ENCODE results near the gene TMCO2.
"Not testable (repeated sequence)": the region's sequence is repeated elsewhere in the genome, so short reads cannot be mapped to it uniquely, and the experiment has no call there.

The TMCO2 gene

DNA sequence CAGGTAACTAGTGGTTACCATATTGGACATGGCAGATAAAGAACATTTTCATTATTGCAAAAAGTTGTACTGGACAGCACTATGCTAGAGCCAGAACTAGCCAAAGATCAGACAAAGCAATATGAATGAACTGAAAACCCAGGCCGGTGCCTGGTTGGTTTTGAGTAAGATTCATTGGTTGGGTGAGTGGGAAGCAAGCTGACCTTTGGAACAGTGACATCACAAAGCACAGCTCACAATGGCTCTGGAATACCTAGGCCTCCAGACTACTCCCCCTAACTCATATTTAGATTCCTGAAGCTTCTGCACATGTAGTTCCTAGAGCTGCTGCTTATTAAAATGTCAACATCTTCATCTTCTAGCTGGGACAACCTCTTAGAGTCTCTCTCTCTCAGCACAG lies at the start of gene TMCO2:
TSS of gene TMCO2 (plus strand) at position 283 of the 400 bp plus-strand sequence. CDS start at position 340, 57 bp downstream.
- Histone ChIP-seq H3K4me3 (ENCODE audit: low read length in 2 of 2) (no peak within 1 kb of the TSS), H3K4me1 (ENCODE audit: control insufficient read depth, insufficient read depth, low read length) (no peaks in the 10 kb centered on the region), H3K9me3 (ENCODE audit: control insufficient read depth in 2 of 2, low read length in 2 of 2) (no peaks in the 10 kb centered on the region), H3K27me3 (ENCODE audit: control insufficient read depth in 1 of 2, insufficient read depth in 2 of 2, low read length in 2 of 2) (no peaks in the 10 kb centered on the region), H3K36me3 (ENCODE audit: control insufficient read depth in 2 of 2, insufficient read depth in 2 of 2, low read length in 2 of 2) (no peaks in the 10 kb centered on the region), H3K9ac (ENCODE audit: low read length in 2 of 2) (no peak within 1 kb of the TSS), H3K27ac (ENCODE audit: low read length) (no peak within 1 kb of the TSS)

DNA sequence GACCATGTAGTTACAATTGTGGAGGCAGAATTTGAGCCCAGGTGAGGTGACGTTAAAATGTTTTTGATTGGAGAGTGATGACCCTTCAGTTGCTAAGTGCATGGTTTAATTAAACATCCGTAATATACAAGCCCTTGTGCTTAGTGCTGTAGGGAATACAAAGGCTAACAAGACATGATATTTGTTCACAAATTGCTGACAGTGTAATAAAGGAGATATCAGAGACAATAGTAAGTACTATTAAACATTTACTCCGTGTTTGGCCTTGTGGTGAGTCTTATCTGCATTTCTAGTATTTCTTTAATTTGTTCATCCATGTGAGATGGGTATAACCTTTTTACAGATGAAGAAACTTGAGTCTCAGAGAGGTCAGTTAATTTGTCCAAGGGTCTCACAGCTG lies 48.6 kb upstream of the TMCO2 start:
- peaks cover 7 to 20% of the 10 kb centered on the region in 2 donors for H3K36me3 ChIP-seq (ENCODE audit: control insufficient read depth in 2 of 2, insufficient read depth in 2 of 2, low read length in 2 of 2)
- H3K27ac ChIP-seq (ENCODE audit: low read length) = no peak overlapping the region
- H3K9ac ChIP-seq (ENCODE audit: low read length in 2 of 2) = no peak overlapping the region
- no peaks in the 10 kb centered on the region for H3K9me3 ChIP-seq (ENCODE audit: control insufficient read depth in 2 of 2, low read length in 2 of 2)
- no peak overlapping the region for H3K4me3 ChIP-seq (ENCODE audit: low read length in 2 of 2)
- H3K27me3 ChIP-seq (ENCODE audit: control insufficient read depth in 1 of 2, insufficient read depth in 2 of 2, low read length in 2 of 2) = no peaks in the 10 kb centered on the region
- H3K4me1 ChIP-seq (ENCODE audit: control insufficient read depth, insufficient read depth, low read length) = no peaks in the 10 kb centered on the region

DNA sequence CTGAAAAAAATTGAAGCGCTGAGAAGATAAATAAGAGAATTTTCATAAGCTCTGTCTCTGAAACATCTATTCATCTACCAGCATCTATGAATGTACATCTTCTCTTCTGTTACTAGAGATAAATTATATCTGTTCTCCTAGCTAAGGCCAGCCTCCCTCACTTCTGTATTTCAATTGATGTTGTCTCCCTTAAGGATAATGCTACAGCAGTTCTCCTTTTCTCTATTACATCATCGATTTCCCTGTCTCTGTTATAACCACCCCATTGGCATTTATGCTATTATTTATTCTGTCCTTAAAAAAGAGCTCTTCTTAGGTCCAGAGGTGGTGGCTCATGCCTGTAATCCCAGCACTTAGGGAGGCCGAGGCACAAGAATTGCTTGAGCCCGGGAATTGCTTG lies 42.9 kb upstream of the TMCO2 start:
- Histone ChIP-seq H3K9me3 (ENCODE audit: control insufficient read depth in 2 of 2, low read length in 2 of 2) (no peaks in the 10 kb centered on the region), H3K4me3 (ENCODE audit: low read length in 2 of 2) (no peak overlapping the region), H3K36me3 (ENCODE audit: control insufficient read depth in 2 of 2, insufficient read depth in 2 of 2, low read length in 2 of 2) (peaks cover 0 to 16% of the 10 kb centered on the region in 2 donors), H3K4me1 (ENCODE audit: control insufficient read depth, insufficient read depth, low read length) (no peaks in the 10 kb centered on the region), H3K27ac (ENCODE audit: low read length) (no peak overlapping the region), H3K9ac (ENCODE audit: low read length in 2 of 2) (no peak overlapping the region), H3K27me3 (ENCODE audit: control insufficient read depth in 1 of 2, insufficient read depth in 2 of 2, low read length in 2 of 2) (no peaks in the 10 kb centered on the region)

DNA sequence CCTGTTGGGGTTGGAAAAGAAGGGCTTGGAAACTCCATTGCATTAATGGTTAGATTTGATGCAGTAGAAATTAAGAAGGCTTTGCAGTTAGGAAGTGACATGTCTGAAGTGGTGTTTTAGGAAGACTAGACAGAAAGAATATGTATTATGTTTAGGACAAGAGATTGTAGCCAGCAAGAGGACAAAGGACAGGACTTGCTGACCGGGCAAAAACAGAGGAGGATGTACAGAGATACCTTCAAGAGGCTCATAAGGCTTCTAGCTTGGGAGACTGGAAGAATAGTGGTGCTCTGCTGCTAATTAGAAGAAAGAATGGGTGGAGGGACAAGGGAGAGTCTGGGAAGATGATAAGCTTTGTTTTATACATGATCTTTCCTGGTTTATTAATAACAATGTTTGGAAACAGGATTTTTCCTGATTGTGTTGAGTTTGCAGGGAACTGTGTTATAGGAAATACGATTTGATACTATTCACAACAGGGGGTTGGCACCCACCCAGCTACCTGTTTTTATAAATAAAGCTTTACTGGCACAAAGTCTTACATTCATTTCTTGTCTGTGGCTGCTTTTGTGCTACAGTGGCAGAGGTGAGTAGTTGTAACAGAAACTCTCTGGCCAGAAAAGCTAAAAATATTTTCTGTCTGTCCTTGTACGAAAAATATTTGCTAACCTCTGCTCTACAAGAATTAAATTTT lies 37.1 kb upstream of the TMCO2 start:
- no peak overlapping the region for H3K4me3 ChIP-seq (ENCODE audit: low read length in 2 of 2)
- H3K9me3 ChIP-seq (ENCODE audit: control insufficient read depth in 2 of 2, low read length in 2 of 2) = no peaks in the 10 kb centered on the region
- no peaks in the 10 kb centered on the region for H3K4me1 ChIP-seq (ENCODE audit: control insufficient read depth, insufficient read depth, low read length)
- no peak overlapping the region for H3K9ac ChIP-seq (ENCODE audit: low read length in 2 of 2)
- no peaks in the 10 kb centered on the region for H3K27me3 ChIP-seq (ENCODE audit: control insufficient read depth in 1 of 2, insufficient read depth in 2 of 2, low read length in 2 of 2)
- no peak overlapping the region for H3K27ac ChIP-seq (ENCODE audit: low read length)
- peaks cover 0 to 19% of the 10 kb centered on the region in 2 donors for H3K36me3 ChIP-seq (ENCODE audit: control insufficient read depth in 2 of 2, insufficient read depth in 2 of 2, low read length in 2 of 2)

DNA sequence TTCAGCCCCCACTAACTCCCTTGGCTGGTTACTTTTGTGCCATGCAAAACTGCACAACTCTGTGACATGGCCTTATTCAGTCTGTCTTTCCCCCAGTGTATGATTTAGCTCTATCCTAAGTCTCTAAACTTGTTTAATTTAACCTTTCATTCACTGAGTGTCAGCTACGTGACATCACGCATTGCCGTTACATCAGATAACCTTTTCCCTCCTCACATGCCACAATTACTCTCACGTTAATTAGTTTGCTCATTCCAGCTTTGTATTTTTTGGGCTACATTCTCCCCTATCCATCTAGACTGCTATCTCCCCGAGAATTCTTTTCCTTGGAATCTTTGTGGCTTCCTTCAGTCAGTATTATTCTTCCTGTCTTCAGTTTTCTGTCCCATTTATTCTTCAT lies 29.4 kb upstream of the TMCO2 start:
- Histone ChIP-seq H3K9me3 (ENCODE audit: control insufficient read depth in 2 of 2, low read length in 2 of 2) (no peaks in the 10 kb centered on the region), H3K27me3 (ENCODE audit: control insufficient read depth in 1 of 2, insufficient read depth in 2 of 2, low read length in 2 of 2) (no peaks in the 10 kb centered on the region), H3K9ac (ENCODE audit: low read length in 2 of 2) (no peak overlapping the region), H3K36me3 (ENCODE audit: control insufficient read depth in 2 of 2, insufficient read depth in 2 of 2, low read length in 2 of 2) (no peaks in the 10 kb centered on the region), H3K4me3 (ENCODE audit: low read length in 2 of 2) (no peak overlapping the region), H3K4me1 (ENCODE audit: control insufficient read depth, insufficient read depth, low read length) (no peaks in the 10 kb centered on the region), H3K27ac (ENCODE audit: low read length) (no peak overlapping the region)

DNA sequence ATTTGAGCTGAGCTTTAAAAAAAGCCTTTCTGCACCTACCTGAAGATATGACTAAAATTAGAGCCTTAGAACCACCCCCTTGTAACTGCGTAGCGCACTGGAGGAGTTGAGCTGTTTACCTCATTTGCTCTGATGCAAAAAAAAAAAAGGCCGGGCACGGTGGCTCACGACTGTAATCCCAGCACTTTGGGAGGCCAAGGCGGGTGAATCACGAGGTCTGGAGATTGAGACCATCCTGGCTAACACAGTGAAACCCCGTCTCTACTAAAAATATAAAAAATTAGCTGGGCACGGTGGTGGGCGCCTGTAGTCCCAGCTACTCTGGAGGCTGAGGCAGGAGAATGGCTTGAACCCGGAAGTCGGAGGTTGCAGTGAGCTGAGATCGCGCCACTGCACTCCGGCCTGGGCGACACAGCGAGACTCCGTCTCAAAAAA lies 26.2 kb upstream of the TMCO2 start:
- H3K4me1 ChIP-seq (ENCODE audit: control insufficient read depth, insufficient read depth, low read length); H3K4me3 ChIP-seq (ENCODE audit: low read length in 2 of 2); H3K36me3 ChIP-seq (ENCODE audit: control insufficient read depth in 2 of 2, insufficient read depth in 2 of 2, low read length in 2 of 2); H3K27ac ChIP-seq (ENCODE audit: low read length); H3K9ac ChIP-seq (ENCODE audit: low read length in 2 of 2); H3K9me3 ChIP-seq (ENCODE audit: control insufficient read depth in 2 of 2, low read length in 2 of 2); H3K27me3 ChIP-seq (ENCODE audit: control insufficient read depth in 1 of 2, insufficient read depth in 2 of 2, low read length in 2 of 2): not testable (repeated sequence)

DNA sequence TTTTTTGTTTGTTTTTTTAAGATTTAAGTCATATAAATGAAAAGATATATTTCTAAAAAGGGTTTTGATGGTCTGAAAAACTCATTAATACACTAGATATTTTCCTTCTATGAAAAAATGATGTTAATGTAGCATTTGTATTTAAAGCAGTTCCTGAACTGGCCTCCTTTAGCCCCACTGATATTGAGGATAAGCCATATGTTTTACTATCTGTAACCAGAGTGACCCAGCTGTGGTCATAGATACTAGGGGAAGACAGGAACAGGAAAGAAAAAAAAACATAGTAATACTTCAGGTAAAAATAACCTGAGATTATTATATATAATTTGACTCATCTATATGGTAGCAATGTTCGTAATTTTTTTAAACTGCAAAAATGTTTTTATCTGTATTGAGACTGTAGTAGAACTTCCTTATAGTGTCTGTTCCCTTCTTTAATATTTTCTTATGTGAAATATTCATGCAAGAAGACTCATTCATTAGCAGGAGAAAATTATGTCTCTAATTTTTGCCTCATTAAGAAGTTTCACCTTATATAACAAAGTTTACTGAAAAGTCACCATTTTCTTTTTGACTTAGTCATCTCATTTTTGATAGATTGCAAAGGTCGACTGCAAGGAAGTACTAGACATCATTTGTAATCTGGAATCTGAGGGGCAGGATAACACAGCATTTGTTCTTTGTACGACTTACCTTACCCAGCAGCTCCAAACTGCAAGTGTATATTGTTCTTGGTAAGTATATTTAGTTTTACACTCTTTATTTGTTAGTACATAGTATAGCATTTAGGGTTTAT lies 25.6 kb upstream of the TMCO2 start:
- H3K4me3 ChIP-seq (ENCODE audit: low read length in 2 of 2) = no peak overlapping the region
- H3K27ac ChIP-seq (ENCODE audit: low read length) = no peak overlapping the region
- H3K27me3 ChIP-seq (ENCODE audit: control insufficient read depth in 1 of 2, insufficient read depth in 2 of 2, low read length in 2 of 2) = no peaks in the 10 kb centered on the region
- no peak overlapping the region for H3K9ac ChIP-seq (ENCODE audit: low read length in 2 of 2)
- no peaks in the 10 kb centered on the region for H3K9me3 ChIP-seq (ENCODE audit: control insufficient read depth in 2 of 2, low read length in 2 of 2)
- peaks cover 0 to 3% of the 10 kb centered on the region in 2 donors for H3K36me3 ChIP-seq (ENCODE audit: control insufficient read depth in 2 of 2, insufficient read depth in 2 of 2, low read length in 2 of 2)
- H3K4me1 ChIP-seq (ENCODE audit: control insufficient read depth, insufficient read depth, low read length) = no peaks in the 10 kb centered on the region

DNA sequence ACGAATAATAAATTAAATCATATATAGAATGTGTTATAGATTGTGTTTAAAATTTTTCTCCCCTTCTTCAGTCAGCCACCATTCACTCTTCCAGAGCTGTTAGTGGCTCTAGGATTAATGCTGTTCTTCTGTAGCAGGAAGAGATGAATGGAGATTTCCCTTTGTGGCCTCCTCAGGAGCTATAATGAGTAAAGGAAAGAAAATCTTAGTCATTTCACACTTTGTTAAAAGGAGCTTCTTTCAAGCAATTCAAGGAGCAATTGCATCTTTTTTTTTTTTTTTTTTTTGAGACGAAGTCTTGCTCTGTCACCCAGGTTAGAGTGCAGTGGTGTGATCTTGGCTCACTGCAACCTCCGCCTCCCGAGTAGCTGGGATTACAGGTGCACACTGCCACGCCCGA lies 23.7 kb upstream of the TMCO2 start:
- no peak overlapping the region for H3K9ac ChIP-seq (ENCODE audit: low read length in 2 of 2)
- no peak overlapping the region for H3K4me3 ChIP-seq (ENCODE audit: low read length in 2 of 2)
- H3K9me3 ChIP-seq (ENCODE audit: control insufficient read depth in 2 of 2, low read length in 2 of 2) = no peaks in the 10 kb centered on the region
- no peaks in the 10 kb centered on the region for H3K27me3 ChIP-seq (ENCODE audit: control insufficient read depth in 1 of 2, insufficient read depth in 2 of 2, low read length in 2 of 2)
- peaks cover 0 to 3% of the 10 kb centered on the region in 2 donors for H3K36me3 ChIP-seq (ENCODE audit: control insufficient read depth in 2 of 2, insufficient read depth in 2 of 2, low read length in 2 of 2)
- H3K27ac ChIP-seq (ENCODE audit: low read length) = no peak overlapping the region
- no peaks in the 10 kb centered on the region for H3K4me1 ChIP-seq (ENCODE audit: control insufficient read depth, insufficient read depth, low read length)

DNA sequence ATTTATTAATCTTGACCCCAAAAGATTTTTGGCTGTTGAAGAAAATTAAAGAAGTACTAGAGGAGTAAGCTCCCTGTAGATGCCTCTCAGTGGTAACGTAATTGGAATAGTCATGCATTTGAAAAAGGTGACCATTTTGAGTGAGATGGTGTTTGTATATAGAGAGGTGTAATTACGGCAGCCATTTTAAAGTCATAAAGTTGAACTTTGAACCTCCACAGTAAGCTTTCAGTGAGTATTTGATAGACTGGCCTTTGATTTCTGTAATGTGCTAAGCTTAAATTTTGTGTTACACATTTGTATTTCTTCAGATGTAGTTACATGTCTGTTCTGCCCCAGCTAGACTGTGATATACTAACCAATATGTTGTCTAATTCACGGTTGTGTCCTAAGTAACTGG lies 21.5 kb upstream of the TMCO2 start:
- H3K9me3 ChIP-seq (ENCODE audit: control insufficient read depth in 2 of 2, low read length in 2 of 2) = no peaks in the 10 kb centered on the region
- no peak overlapping the region for H3K4me3 ChIP-seq (ENCODE audit: low read length in 2 of 2)
- no peak overlapping the region for H3K9ac ChIP-seq (ENCODE audit: low read length in 2 of 2)
- no peak overlapping the region for H3K27ac ChIP-seq (ENCODE audit: low read length)
- no peaks in the 10 kb centered on the region for H3K4me1 ChIP-seq (ENCODE audit: control insufficient read depth, insufficient read depth, low read length)
- no peaks in the 10 kb centered on the region for H3K27me3 ChIP-seq (ENCODE audit: control insufficient read depth in 1 of 2, insufficient read depth in 2 of 2, low read length in 2 of 2)
- peaks cover 0 to 3% of the 10 kb centered on the region in 2 donors for H3K36me3 ChIP-seq (ENCODE audit: control insufficient read depth in 2 of 2, insufficient read depth in 2 of 2, low read length in 2 of 2)

DNA sequence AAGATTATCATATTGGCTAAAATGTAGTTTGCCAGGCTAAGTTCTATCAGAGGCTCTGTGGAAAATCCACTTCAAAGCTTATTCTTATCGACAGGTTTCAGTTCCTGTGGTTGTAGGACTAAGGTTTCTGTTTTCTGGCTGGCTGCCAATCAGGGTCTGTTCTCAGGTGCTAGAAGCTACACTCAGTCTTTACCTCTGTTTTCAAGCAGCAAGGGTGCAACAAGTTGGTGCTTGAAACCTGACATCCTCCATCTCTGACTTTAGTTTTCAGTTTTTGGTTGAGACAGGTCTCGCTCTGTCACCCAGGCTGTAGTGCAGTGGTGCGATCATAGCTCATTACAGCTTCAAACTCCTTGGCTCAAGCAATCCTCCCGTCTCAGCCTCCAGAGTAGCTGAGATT lies 15.3 kb upstream of the TMCO2 start:
- no peak overlapping the region for H3K27ac ChIP-seq (ENCODE audit: low read length)
- H3K9ac ChIP-seq (ENCODE audit: low read length in 2 of 2) = no peak overlapping the region
- no peaks in the 10 kb centered on the region for H3K9me3 ChIP-seq (ENCODE audit: control insufficient read depth in 2 of 2, low read length in 2 of 2)
- peaks cover 21 to 26% of the 10 kb centered on the region in 2 donors for H3K36me3 ChIP-seq (ENCODE audit: control insufficient read depth in 2 of 2, insufficient read depth in 2 of 2, low read length in 2 of 2)
- no peaks in the 10 kb centered on the region for H3K27me3 ChIP-seq (ENCODE audit: control insufficient read depth in 1 of 2, insufficient read depth in 2 of 2, low read length in 2 of 2)
- H3K4me3 ChIP-seq (ENCODE audit: low read length in 2 of 2) = no peak overlapping the region
- H3K4me1 ChIP-seq (ENCODE audit: control insufficient read depth, insufficient read depth, low read length) = no peaks in the 10 kb centered on the region

DNA sequence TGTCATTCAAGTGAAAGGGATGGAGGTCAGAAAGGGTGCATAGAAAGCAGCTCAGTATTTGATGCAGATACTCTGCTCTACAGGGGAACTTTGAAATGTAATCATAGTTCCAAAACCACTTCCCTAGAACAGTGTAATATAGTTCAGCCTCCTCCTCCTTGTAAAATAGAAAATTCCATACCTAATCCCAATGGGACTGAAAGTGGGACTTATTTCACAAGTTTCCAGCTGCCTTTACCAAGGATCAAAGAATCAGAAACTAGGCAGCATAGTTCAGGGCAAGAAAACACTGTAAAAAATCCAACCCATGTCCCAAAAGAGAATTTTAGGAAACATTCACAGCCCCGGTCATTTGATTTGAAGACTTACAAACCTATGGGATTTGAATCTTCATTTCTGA lies 8.1 kb upstream of the TMCO2 start:
- peaks cover 18 to 24% of the 10 kb centered on the region in 2 donors for H3K36me3 ChIP-seq (ENCODE audit: control insufficient read depth in 2 of 2, insufficient read depth in 2 of 2, low read length in 2 of 2)
- H3K27ac ChIP-seq (ENCODE audit: low read length) = no peak overlapping the region
- H3K9ac ChIP-seq (ENCODE audit: low read length in 2 of 2) = no peak overlapping the region
- H3K9me3 ChIP-seq (ENCODE audit: control insufficient read depth in 2 of 2, low read length in 2 of 2) = no peaks in the 10 kb centered on the region
- H3K4me3 ChIP-seq (ENCODE audit: low read length in 2 of 2) = no peak overlapping the region
- no peaks in the 10 kb centered on the region for H3K4me1 ChIP-seq (ENCODE audit: control insufficient read depth, insufficient read depth, low read length)
- no peaks in the 10 kb centered on the region for H3K27me3 ChIP-seq (ENCODE audit: control insufficient read depth in 1 of 2, insufficient read depth in 2 of 2, low read length in 2 of 2)

Measured in stomach smooth muscle (tissue), 2 donors.